OCI-M1 (cell line): ENCODE results near the gene ZCWPW2.

Experiments
- DNase-seq: peaks from one replicate; lab custom pipeline; 2025; lab: John Stamatoyannopoulos, UW

Gene ZCWPW2

GRCh38 chr3:28376424-28376823 lies 27.9 kb downstream of the ZCWPW2 start:
- no peak for DNase-seq

DNA sequence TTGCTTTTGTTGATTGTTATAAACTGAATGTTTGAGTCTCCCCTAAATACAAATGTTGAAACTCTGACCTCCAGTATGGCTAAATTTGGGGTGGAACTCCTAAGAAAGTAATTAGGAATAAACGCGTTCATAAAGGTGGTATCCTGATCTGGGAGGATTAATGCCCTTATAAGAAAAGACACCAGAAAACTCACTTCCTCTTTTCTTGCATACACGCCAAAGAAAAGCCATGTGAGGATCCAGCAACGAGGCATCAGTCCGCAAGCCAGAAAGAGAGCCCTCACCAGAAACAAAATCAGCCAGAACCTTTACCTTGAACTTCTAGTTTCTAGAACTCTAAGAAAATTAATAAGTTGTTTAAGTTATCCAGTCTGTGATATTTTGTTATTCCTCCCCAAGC lies 37.5 kb downstream of the ZCWPW2 start:
- no peak for DNase-seq

- DNase-seq: no peak
These were observed 40.5 kb downstream of the ZCWPW2 start for GRCh38 chr3:28388978-28389377.

DNA sequence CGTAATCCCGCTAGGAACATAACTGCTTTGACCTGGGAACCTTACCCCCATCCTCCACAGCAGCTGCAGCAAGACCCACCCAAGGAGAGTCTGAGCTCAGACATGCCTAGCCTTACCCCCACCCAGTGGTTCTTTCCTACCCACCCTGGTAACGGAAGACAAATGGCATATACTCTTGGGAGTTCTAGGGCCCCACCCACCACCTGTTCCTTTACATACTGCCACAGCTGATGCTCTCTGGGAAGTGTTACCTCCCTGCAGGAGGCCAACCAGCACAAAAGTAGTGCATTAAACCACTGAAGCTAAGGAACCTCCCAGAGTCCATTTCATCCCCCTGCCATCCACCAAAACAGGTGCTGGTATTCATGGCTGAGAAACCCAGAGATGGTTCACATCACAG lies 50.7 kb downstream of the ZCWPW2 start:
- DNase-seq: no peak

DNA sequence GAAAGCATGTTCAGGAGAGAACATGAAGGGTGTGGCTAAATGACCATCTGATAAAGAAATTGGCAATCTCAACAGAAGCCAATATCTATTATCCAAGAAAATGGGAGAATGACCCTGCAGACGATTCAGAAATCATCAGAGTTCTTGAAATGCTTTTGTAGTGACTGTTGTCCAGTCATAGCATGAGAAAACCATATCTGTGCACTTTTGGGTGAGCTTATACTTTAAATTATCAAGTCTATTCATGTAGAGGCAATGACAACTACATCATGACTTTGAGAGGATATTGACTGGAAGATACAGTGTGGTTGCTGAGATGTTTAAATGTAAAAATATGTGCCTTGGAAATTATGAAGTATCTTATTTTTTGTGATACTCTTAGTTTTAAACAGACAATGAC lies 57.7 kb downstream of the ZCWPW2 start:
- DNase-seq: no peak

DNA sequence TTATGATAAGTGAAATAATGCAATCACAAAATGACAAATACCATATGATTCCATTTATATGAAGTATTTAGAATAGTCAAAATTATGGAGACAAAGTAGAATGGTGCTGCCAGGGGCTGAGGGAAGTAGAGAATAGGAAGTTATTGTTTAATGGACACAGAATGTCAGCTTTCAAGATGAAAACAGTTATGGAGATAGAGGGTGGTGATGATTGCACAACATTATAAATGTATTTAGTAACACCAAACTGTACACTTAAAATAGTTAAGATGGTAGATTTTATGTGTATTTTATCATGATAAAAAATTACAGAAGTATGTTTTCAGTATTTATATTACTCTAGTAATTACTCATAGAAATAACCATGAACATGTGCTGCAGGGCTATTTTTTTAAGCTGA lies 100.9 kb downstream of the ZCWPW2 start:
- no peak for DNase-seq

DNA sequence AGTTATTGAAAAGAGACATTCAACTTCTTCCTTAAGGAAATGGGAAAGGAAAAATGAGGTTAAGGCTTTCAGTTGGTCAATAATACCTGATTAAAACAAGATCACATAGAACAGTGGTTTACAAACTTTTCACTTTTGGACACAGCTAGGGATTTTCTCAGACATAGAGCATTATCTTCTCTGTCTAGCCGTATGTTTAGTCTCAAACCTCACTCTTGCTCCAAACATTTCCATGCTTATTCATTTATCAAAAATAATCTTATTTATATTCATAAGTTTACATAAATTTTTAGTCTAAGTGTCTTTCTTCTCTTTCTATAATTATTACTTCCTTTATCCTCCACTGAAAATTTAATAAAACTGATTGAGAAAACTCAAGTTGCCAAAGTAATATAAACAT lies 114.3 kb downstream of the ZCWPW2 start:
- DNase-seq: no peak

- no peak for DNase-seq
These were observed 118.9 kb downstream of the ZCWPW2 start for GRCh38 chr3:28467414-28467813.

DNA sequence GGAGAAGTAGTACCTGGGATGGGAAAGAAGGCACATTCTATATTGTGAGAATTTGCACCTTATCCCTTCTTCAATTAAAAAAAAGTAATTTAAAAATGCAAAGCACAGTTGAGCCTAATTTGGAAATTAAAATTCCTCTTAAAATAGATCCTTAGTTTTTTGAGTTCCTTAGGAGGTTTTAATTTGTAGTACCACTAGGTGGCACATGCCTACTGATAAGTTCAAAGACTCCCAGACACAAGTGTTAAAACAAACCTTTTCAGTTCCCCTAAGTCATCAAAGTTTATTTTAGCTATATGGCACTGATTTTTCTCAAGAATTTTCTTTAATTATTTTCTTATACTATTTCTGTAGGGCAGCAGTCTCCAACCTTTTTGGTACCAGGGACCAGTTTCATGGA lies 127.7 kb downstream of the ZCWPW2 start:
- DNase-seq: peak; percentile 44

DNA sequence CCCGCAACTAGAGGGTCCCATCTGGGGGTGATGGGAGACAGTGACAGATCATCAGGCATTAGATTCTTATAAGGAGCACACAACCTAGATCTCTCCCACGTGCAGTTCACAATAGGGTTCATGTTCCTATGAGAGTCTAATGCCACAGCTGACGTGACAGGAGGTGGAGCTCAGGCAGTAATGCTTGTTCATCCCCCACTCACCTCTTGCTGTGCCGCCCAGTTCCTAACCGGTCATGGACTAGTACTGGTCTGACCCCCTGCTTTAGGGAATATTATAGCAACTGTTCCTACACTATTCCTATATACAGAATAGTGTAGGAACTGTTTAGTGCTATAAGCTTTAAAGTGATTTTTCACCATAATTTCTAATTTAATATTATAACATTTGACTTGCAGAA lies 128.2 kb downstream of the ZCWPW2 start:
- DNase-seq: no peak

GRCh38 chr3:28485164-28485563 lies 136.6 kb downstream of the ZCWPW2 start:
- no peak for DNase-seq

GRCh38 chr3:28495301-28495700 lies 146.8 kb downstream of the ZCWPW2 start:
- DNase-seq: no peak

GRCh38 chr3:28502397-28502937 lies 153.9 kb downstream of the ZCWPW2 start:
- no peak for DNase-seq

DNA sequence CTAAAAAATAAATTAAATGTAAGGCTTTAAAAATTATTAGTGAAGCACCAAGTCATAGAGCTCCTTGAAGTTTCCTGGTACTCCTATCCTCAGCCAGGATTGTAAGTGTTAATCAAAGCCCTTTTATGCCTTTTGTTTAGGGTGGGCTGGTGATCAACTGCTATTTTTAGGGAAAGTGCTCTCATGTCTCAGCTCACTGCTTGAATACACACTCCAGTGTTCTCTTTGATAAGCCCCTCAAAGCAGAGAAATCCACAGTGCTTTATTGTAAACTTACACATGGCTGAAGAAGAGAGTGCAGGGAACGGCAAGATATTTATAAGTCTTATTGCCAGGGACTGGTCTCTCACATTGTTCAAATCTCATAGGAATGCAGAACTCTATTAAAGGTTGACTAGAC lies 156.5 kb downstream of the ZCWPW2 start:
- DNase-seq: no peak

GRCh38 chr3:28521663-28522062 lies 173.1 kb downstream of the ZCWPW2 start:
- DNase-seq: no peak

- no peak for DNase-seq
These were observed 193.8 kb downstream of the ZCWPW2 start for GRCh38 chr3:28542351-28542750.

DNA sequence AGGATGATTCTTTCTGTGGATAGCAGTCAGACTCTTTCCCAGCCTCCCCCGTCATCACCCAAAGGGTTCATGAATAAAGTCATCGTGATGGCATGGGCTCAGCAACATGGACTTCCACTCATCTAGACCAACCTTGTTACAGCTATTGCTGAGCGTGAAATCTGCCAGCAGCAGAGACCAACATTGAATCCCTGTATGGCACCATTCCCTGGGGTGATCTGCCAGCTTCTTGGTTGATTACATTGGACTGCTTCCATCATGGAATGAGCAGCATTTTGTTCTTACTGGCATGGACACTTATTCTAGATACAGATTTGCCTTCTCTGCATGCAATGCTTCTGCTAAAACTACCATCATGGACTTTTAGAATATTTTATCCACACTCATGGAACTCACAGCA lies 195.7 kb downstream of the ZCWPW2 start:
- no peak for DNase-seq

- DNase-seq: no peak
These were observed 196.3 kb downstream of the ZCWPW2 start for GRCh38 chr3:28544831-28545230.

GRCh38 chr3:28547677-28548076 lies 199.2 kb downstream of the ZCWPW2 start:
- no peak for DNase-seq

DNA sequence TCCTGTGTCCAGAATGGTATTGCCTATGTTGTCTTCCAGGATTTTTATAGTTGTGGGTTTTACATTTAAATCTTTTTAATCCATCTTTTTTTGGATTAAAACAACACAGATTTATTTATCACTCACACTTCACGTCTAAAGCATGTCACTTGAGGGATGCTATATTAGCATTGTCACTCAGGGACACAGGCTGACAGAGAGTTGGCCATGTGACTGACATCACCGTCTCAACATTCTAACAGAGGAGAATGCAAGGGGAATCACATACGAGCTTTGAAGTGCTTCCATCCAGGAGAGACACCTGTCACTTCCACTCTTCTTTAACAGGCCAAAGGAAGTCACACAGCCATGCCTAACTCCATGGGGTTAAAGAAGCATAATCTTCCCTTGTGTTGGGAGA lies 204.7 kb downstream of the ZCWPW2 start:
- no peak for DNase-seq

GRCh38 chr3:28556195-28556594 lies 207.7 kb downstream of the ZCWPW2 start:
- no peak for DNase-seq

DNA sequence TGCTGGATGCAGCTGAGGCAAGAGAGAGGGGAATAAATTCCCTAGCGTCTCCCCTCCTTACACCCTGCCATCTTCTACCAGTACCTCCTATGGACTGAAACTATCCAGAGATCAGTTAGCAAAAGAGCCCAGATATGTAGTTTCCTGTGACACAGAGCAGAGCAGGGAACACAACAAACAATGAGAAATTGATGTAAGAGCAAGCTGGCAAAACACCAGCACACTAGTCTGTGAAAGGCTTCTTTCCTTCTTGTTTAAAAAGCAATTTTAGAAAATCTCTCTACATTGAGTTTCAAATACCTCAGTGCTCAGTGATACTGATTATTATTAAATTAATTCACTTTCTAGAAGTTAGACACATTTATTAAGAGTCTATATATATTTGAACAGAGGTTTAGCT lies 215.7 kb downstream of the ZCWPW2 start:
- DNase-seq: no peak

DNA sequence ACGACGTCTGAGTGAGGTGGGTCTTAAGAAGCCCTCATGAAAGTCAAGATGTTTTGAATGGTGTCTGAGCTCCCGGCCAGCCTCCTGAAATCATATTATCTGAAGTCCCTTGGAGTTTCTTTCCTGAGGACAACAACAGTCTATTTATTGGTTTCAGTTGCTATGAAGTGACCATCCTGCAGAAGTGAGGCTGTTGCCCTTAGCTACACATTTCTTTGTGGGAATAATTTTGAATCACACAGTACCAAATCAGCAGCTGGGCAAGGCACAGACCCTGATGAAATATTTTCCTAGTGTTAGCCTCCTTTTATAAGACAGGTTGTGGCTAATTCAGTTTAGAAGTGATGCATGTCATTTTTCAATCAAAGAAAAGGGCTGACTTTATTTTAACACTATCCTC lies 220.8 kb downstream of the ZCWPW2 start:
- DNase-seq: no peak

- DNase-seq: no peak
These were observed 225.5 kb downstream of the ZCWPW2 start for GRCh38 chr3:28574036-28574435.
